ENCODE data around the gene NDUFV1. TPM values are rescaled to one million over a fixed set of nuclear protein-coding genes. Genes with fewer than 3 reads are reported as not detected.

NDUFV1 gene
- total RNA-seq, 1 experiment from 2014 or later: 321 TPM

DNA sequence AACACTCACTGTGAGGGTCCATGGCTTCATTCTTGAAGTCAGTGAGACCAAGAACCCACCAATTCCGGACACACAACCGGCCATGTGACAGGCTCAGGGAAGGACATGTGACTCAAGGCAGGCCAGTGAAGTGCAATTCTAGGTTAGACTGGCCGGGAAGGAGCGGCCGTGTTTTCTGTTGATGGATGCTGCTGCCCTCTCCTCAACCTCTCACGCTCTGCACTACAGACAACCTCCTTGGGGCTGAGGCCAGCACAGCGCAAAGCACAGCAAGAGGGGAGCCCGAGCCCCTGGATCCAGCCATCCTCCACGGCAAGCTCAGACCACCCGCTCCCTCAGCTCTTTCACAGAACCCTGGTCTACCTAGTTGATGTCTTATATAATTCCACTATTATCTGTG lies 20.2 kb downstream of the NDUFV1 start:
- no peaks in the 10 kb centered on the region for H3K36me3 ChIP-seq (ENCODE audit: low read depth)
- TF ChIP-seq, protein P1, sequence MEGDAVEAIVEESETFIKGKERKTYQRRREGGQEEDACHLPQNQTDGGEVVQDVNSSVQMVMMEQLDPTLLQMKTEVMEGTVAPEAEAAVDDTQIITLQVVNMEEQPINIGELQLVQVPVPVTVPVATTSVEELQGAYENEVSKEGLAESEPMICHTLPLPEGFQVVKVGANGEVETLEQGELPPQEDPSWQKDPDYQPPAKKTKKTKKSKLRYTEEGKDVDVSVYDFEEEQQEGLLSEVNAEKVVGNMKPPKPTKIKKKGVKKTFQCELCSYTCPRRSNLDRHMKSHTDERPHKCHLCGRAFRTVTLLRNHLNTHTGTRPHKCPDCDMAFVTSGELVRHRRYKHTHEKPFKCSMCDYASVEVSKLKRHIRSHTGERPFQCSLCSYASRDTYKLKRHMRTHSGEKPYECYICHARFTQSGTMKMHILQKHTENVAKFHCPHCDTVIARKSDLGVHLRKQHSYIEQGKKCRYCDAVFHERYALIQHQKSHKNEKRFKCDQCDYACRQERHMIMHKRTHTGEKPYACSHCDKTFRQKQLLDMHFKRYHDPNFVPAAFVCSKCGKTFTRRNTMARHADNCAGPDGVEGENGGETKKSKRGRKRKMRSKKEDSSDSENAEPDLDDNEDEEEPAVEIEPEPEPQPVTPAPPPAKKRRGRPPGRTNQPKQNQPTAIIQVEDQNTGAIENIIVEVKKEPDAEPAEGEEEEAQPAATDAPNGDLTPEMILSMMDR (conservative IDR thresholded peaks at IDR 0.05): no peak
- TF ChIP-seq EZH2 (IDR thresholded peaks at IDR 0.05; ENCODE audit: low read depth): no peak
- no peaks in the 10 kb centered on the region for H3K9me2 ChIP-seq (ENCODE audit: insufficient read depth)
- H3K79me2 ChIP-seq (ENCODE audit: low read depth): no peaks in the 10 kb centered on the region
- peaks cover 3% of the 10 kb centered on the region; the same call in 1 of the 2 replicates for H3F3A ChIP-seq (ENCODE audit: insufficient read depth, low read depth)
- DNase-seq: no peak
- ChIA-PET POLR2A (ENCODE audit: unreplicated experiment) (no interaction called here), CTCF (interaction anchor here (1.3 kb wide), 1 partner anchor 13 kb away, joined by 3 read pairs; no protein-coding TSS in a partner anchor)
- BruUV-seq (replicated peaks): no TSS peak
- no peak overlapping the region for H3K4me3 ChIP-seq
- intact Hi-C loops (cut with micrococcal nuclease; ENCODE audit: unreplicated experiment): no loop called here
- H4K20me1 ChIP-seq (ENCODE audit: insufficient read depth): no peaks in the 10 kb centered on the region
- peaks cover 8% of the 10 kb centered on the region for H3K4me1 ChIP-seq (replicated peaks; ENCODE audit: insufficient read depth)
- no peak overlapping the region for H3K27ac ChIP-seq
- no peaks in the 10 kb centered on the region for H3K9me3 ChIP-seq (ENCODE audit: insufficient read depth, low read depth)
- no peak overlapping the region for H3K4me2 ChIP-seq
- no peaks in the 10 kb centered on the region for H3K27me3 ChIP-seq (ENCODE audit: insufficient read depth, low read depth)
- no peak overlapping the region for H2AFZ ChIP-seq

DNA sequence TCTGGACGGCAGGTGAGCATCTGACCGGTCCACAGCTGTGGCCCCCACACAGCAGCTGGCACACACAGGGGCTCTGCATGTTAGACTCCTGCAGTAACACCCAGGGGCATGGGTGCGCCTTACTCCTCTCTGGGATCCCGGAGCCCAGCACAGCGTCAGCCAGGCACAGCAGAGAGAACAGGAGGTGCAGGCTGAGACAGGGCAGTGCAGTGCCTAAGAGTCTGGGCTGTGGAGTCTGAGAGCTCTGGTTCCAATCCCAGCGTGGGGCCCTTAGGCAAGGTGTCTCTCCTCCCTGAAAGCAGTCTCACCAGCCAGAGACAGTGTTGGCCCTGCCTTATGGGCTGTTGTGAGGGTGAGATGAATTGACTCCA lies 20.7 kb downstream of the NDUFV1 start:
- DNase-seq: no peak
- intact Hi-C loops (cut with micrococcal nuclease; ENCODE audit: unreplicated experiment): no loop called here
- no peaks in the 10 kb centered on the region for H3K27me3 ChIP-seq (ENCODE audit: insufficient read depth, low read depth)
- TF ChIP-seq EZH2 (IDR thresholded peaks at IDR 0.05; ENCODE audit: low read depth): no peak
- TF ChIP-seq, protein P1 (conservative IDR thresholded peaks at IDR 0.05): no peak
- no peak overlapping the region for H3K4me2 ChIP-seq
- no peak overlapping the region for H3K27ac ChIP-seq
- ChIA-PET CTCF (no interaction called here), POLR2A (ENCODE audit: unreplicated experiment) (no interaction called here)
- H4K20me1 ChIP-seq (ENCODE audit: insufficient read depth): no peaks in the 10 kb centered on the region
- H3K36me3 ChIP-seq (ENCODE audit: low read depth): no peaks in the 10 kb centered on the region
- BruUV-seq (replicated peaks): no TSS peak
- peaks cover 3% of the 10 kb centered on the region; the same call in 1 of the 2 replicates for H3F3A ChIP-seq (ENCODE audit: insufficient read depth, low read depth)
- no peak overlapping the region for H2AFZ ChIP-seq
- H3K79me2 ChIP-seq (ENCODE audit: low read depth): no peaks in the 10 kb centered on the region
- H3K4me1 ChIP-seq (replicated peaks; ENCODE audit: insufficient read depth): peaks cover 8% of the 10 kb centered on the region
- H3K4me3 ChIP-seq: no peak overlapping the region
- H3K9me3 ChIP-seq (ENCODE audit: insufficient read depth, low read depth): no peaks in the 10 kb centered on the region
- no peaks in the 10 kb centered on the region for H3K9me2 ChIP-seq (ENCODE audit: insufficient read depth)

DNA sequence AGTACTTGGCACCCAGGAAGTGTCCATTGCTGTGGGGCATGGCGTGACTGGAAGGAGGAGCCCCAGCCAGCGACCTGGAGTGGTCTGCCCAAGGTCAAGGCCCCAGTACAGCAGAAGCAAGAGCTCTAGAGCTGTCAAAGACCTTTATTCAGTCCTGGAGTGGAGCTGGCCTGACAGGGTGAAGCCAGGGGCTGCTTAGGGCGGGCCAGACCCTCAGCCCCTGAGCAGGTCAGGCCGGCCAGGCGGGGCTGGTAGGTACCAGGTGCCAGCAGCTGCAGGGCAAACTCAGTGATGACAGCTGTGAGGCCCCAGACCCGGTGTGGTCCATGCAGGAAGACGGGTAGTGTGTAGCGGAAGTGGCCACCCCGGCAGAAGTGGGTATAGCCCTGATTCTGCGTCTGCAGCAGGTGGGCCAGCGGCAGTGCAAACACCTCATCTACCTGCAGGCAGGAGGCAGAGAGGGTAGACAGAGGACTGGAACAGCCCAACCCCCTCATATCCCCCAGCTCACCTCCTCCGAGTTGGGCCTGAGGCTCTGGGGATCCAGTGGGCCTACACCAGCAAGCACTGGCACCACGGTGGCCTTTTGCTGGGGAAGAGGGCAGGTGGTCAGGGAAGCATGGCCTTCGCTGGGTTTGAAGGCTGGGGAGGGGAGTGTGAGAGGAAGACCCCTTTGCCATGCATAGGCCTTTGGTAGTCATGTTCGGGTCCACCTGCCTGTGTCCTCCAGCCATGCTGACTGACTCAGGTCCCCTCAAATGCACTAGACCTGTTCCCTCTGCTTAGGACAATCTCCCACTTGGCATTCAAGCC lies 21.3 kb downstream of the NDUFV1 start:
- intact Hi-C loops (cut with micrococcal nuclease; ENCODE audit: unreplicated experiment): no loop called here
- Histone ChIP-seq H3F3A (ENCODE audit: insufficient read depth, low read depth) (peaks cover 3% of the 10 kb centered on the region; the same call in 1 of the 2 replicates), H3K4me1 (replicated peaks; ENCODE audit: insufficient read depth) (peaks cover 8% of the 10 kb centered on the region), H2AFZ (no peak overlapping the region), H3K36me3 (ENCODE audit: low read depth) (no peaks in the 10 kb centered on the region), H3K27ac (no peak overlapping the region), H3K27me3 (ENCODE audit: insufficient read depth, low read depth) (no peaks in the 10 kb centered on the region), H3K79me2 (ENCODE audit: low read depth) (no peaks in the 10 kb centered on the region), H3K9me3 (ENCODE audit: insufficient read depth, low read depth) (no peaks in the 10 kb centered on the region), H3K4me3 (no peak overlapping the region), H4K20me1 (ENCODE audit: insufficient read depth) (no peaks in the 10 kb centered on the region), H3K4me2 (no peak overlapping the region), H3K9me2 (ENCODE audit: insufficient read depth) (no peaks in the 10 kb centered on the region)
- TF ChIP-seq EZH2 (IDR thresholded peaks at IDR 0.05; ENCODE audit: low read depth): no peak
- TF ChIP-seq, protein P1 (conservative IDR thresholded peaks at IDR 0.05): no peak
- POLR2A ChIA-PET (ENCODE audit: unreplicated experiment): no interaction called here
- CTCF ChIA-PET: interaction anchor here (1.0 to 1.1 kb wide), 3 partner anchors 46 to 86 kb away, joined by 3 read pairs; no protein-coding TSS in a partner anchor
- DNase-seq: no peak
- no TSS peak for BruUV-seq (replicated peaks)

Data from PC-9 (cell line).